HepG2 (cell line): ENCODE results near the gene SETD5. TPM values are rescaled to one million over a fixed set of nuclear protein-coding genes. Genes with fewer than 3 reads are reported as not detected.
A peak's percentile ranks its signal among the peaks of the same experiment; 100 is the strongest.

Experiments
- BRCA1 ChIP-seq: sonication (generic); formaldehyde crosslinking; IDR thresholded peaks from 2 replicates; pipeline ENCODE4 v1.4.0; 2020; ENCODE audit warnings: missing genetic modification reagents
- CBX5 ChIP-seq: sonication (generic); formaldehyde crosslinking; IDR thresholded peaks from 2 replicates; pipeline ENCODE4 v1.4.0; 2020; ENCODE audit warnings: missing genetic modification reagents, borderline replicate concordance
- CEBPG ChIP-seq: IDR thresholded peaks from 2 replicates; pipeline ENCODE4 v1.6.1; 2016
- CENPBD1 ChIP-seq: sonication (generic); formaldehyde crosslinking; IDR thresholded peaks from 2 replicates; pipeline ENCODE4 v1.8.0; 2022; ENCODE audit warnings: missing genetic modification reagents, low read depth, mild to moderate bottlenecking, borderline replicate concordance
- HMGA1 ChIP-seq: sonication (generic); formaldehyde crosslinking; conservative IDR thresholded peaks from 2 replicates; pipeline ENCODE4 v1.4.0; 2020; ENCODE audit warnings: missing genetic modification reagents
- JDP2 ChIP-seq: sonication (generic); formaldehyde crosslinking; IDR thresholded peaks from 2 replicates; pipeline ENCODE4 v1.8.1; 2022; ENCODE audit warnings: missing genetic modification reagents, borderline replicate concordance
- KMT2A ChIP-seq: sonication (generic); formaldehyde crosslinking; IDR thresholded peaks from 2 replicates; pipeline ENCODE4 v1.4.0; 2020; ENCODE audit warnings: missing genetic modification reagents
- NRL ChIP-seq: sonication (generic); formaldehyde crosslinking; IDR thresholded peaks from 2 replicates; pipeline ENCODE4 v1.5.0; 2020; ENCODE audit warnings: missing genetic modification reagents, mild to moderate bottlenecking, moderate library complexity, borderline replicate concordance
- PLSCR1 ChIP-seq: sonication (generic); formaldehyde crosslinking; IDR thresholded peaks from 2 replicates; pipeline ENCODE4 v1.5.0; 2020; ENCODE audit warnings: missing genetic modification reagents, mild to moderate bottlenecking, borderline replicate concordance
- POLR2A ChIP-seq, 2 experiments: IDR thresholded peaks; 2 replicates each; pipeline ENCODE4 v1.6.1; 2011; ENCODE audit warnings: low read depth in 2 of 2, low read length in 2 of 2, mild to moderate bottlenecking in 1 of 2, moderate library complexity in 1 of 2; ENCODE audit not compliant: insufficient read depth in 1 of 2
- RBM22 ChIP-seq: fragments of 200-400 bp; formaldehyde crosslinking; optimal IDR thresholded peaks from 2 replicates; pipeline ENCODE3; 2017; ENCODE audit warnings: mild to moderate bottlenecking, low read length, moderate library complexity
- TAF1 ChIP-seq: sonication (generic); formaldehyde crosslinking; IDR thresholded peaks from 2 replicates; pipeline ENCODE4 v1.4.0; 2020; ENCODE audit warnings: missing genetic modification reagents
- TERF1 ChIP-seq: sonication (generic); formaldehyde crosslinking; IDR thresholded peaks from 2 replicates; pipeline ENCODE4 v1.8.0; 2022; ENCODE audit warnings: mild to moderate bottlenecking, missing genetic modification reagents, moderate library complexity
- TFDP1 ChIP-seq: IDR thresholded peaks from 2 replicates; pipeline ENCODE4 v1.6.1; 2016; ENCODE audit warnings: missing compliant biosample characterization, missing genetic modification reagents, borderline replicate concordance
- ZNF256 ChIP-seq: sonication (generic); formaldehyde crosslinking; conservative IDR thresholded peaks from 2 replicates; pipeline ENCODE4 v1.4.0; 2020; ENCODE audit warnings: missing genetic modification reagents
- ZNF34 ChIP-seq: sonication (generic); formaldehyde crosslinking; IDR thresholded peaks from 2 replicates; pipeline ENCODE4 v1.4.0; 2020; ENCODE audit warnings: mild to moderate bottlenecking, missing genetic modification reagents, borderline replicate concordance
- ZNF362 ChIP-seq: sonication (generic); formaldehyde crosslinking; IDR thresholded peaks from 2 replicates; pipeline ENCODE4 v1.4.0; 2020; ENCODE audit warnings: missing genetic modification reagents, mild to moderate bottlenecking, borderline replicate concordance
- ZNF446 ChIP-seq: sonication (generic); formaldehyde crosslinking; IDR thresholded peaks from 2 replicates; pipeline ENCODE4 v1.5.0; 2020; ENCODE audit warnings: mild to moderate bottlenecking, missing genetic modification reagents
- ZNF687 ChIP-seq: sonication (generic); formaldehyde crosslinking; IDR thresholded peaks from 2 replicates; pipeline ENCODE4 v1.5.1; 2020; ENCODE audit warnings: mild to moderate bottlenecking, missing genetic modification reagents, moderate library complexity
- polyA plus RNA-seq, 8 experiments: library from polyadenylated mRNA; depleted of rRNA in 3 of 8; stranded (reverse) in 7 of 8; unstranded in 1 of 8; fragments of >200 nt; fragmentation: Illumina TruSeq in 4 of 8; extraction: Trizol in 4 of 8; gene quantifications; 2 replicates each; pipeline versions ENCODE4 v1.2.1 to v1.2.3, GENCODE V29; 2011 to 2016; ENCODE audit warnings: low read depth in 4 of 8, missing spikeins in 1 of 8, mixed read lengths in 1 of 8; ENCODE audit not compliant: insufficient read depth in 1 of 8
- total RNA-seq, 5 experiments: library from RNA; depleted of rRNA; stranded (reverse); fragments of >200 nt; fragmentation: Illumina TruSeq; extraction: Trizol; gene quantifications; 2 replicates each; pipeline ENCODE4 v1.2.3, GENCODE V29; 2016; ENCODE audit warnings: low read depth in 1 of 5

Gene SETD5
- total and polyA plus RNA-seq, 2 of the 13 experiments (the other 11 are each of a cell fraction or from before 2014, with no cell fraction given) = 46.8 to 95.8 TPM

- no peak for TF ChIP-seq BRCA1
- TF ChIP-seq HMGA1 (CRISPR knock-in tag) = no peak
- no peak for TF ChIP-seq TFDP1 (CRISPR knock-in tag)
- no peak for TF ChIP-seq ZNF34
- peak; percentile 43; the same call in 1 of the 2 replicates for TF ChIP-seq CEBPG (CRISPR knock-in tag)
- no peak for TF ChIP-seq CENPBD1 (CRISPR knock-in tag)
- no peak for TF ChIP-seq ZNF446
- peak; percentile 45; the same call in 1 of the 2 replicates for TF ChIP-seq TAF1
- no peak for TF ChIP-seq TERF1 (CRISPR knock-in tag)
- TF ChIP-seq ZNF362 (CRISPR knock-in tag) = peak; percentile 84; the same call in 1 of the 2 replicates
- TF ChIP-seq NRL = no peak
- TF ChIP-seq JDP2 (CRISPR knock-in tag) = no peak
- TF ChIP-seq ZNF687 = peak; percentile 22; the same call in 1 of the 2 replicates
- TF ChIP-seq RBM22 = peak; percentile 42
- no peak for TF ChIP-seq ZNF256 (CRISPR knock-in tag)
- TF ChIP-seq PLSCR1 (CRISPR knock-in tag) = no peak
- 0 out of 2 replicates have a peak, but pooled peaks have one; percentile 47 for TF ChIP-seq KMT2A (CRISPR knock-in tag)
- peak in 1 of 2 experiments; percentile 72; a peak in 2 of 4 replicates for TF ChIP-seq POLR2A (IDR thresholded peaks at IDR 0.05; ENCODE audit: insufficient read depth in 1 of 2, low read depth in 2 of 2, low read length in 2 of 2)
- no peak for TF ChIP-seq CBX5 (CRISPR knock-in tag)
Measured at GRCh38 chr3:9399746-9400145, 2.3 kb downstream of the SETD5 start (continued).
